GM21381 (cell line): ENCODE measurements around the gene MAGI3.
"Not testable (repeated sequence)": the region's sequence is repeated elsewhere in the genome, so short reads cannot be mapped to it uniquely, and the experiment has no call there.

Experiments used
- ATAC-seq: cut with Tn5 transposase; IDR thresholded peaks from one replicate; pipeline ENCODE4 v1.9.1; 2021; ENCODE audit warnings: mild to moderate bottlenecking, moderate library complexity; ENCODE audit not compliant: unreplicated experiment

The MAGI3 gene

GRCh38 chr1:113557187-113557586 is 166.9 kb downstream of the MAGI3 start:
- ATAC-seq: no peak

- no peak for ATAC-seq
These were observed 175.3 kb downstream of the MAGI3 start for GRCh38 chr1:113565621-113566020.

- ATAC-seq: no peak
These were observed 177.1 kb downstream of the MAGI3 start for GRCh38 chr1:113567427-113567826.

GRCh38 chr1:113575744-113576260 is 185.5 kb downstream of the MAGI3 start:
- not testable (repeated sequence) for ATAC-seq

- ATAC-seq: no peak
These were observed 186.0 kb downstream of the MAGI3 start for GRCh38 chr1:113576271-113576670.

GRCh38 chr1:113579256-113580018 is 189.1 kb downstream of the MAGI3 start:
- no peak for ATAC-seq

- ATAC-seq: no peak
These were observed 191.0 kb downstream of the MAGI3 start for GRCh38 chr1:113581323-113581722.

GRCh38 chr1:113582084-113582483 is 191.8 kb downstream of the MAGI3 start:
- ATAC-seq: no peak

- ATAC-seq: no peak
These were observed 197.2 kb downstream of the MAGI3 start for GRCh38 chr1:113587475-113587874.

GRCh38 chr1:113592230-113592629 is 201.9 kb downstream of the MAGI3 start:
- ATAC-seq: no peak

- ATAC-seq: no peak
These were observed 203.4 kb downstream of the MAGI3 start for GRCh38 chr1:113593550-113594297.

- ATAC-seq: not testable (repeated sequence)
These were observed 214.2 kb downstream of the MAGI3 start for GRCh38 chr1:113604466-113604865.

- no peak for ATAC-seq
These were observed 214.8 kb downstream of the MAGI3 start for GRCh38 chr1:113605146-113605545.

GRCh38 chr1:113608399-113608798 is 218.1 kb downstream of the MAGI3 start:
- ATAC-seq: no peak

GRCh38 chr1:113610372-113610771 is 220.1 kb downstream of the MAGI3 start:
- no peak for ATAC-seq

- no peak for ATAC-seq
These were observed 225.1 kb downstream of the MAGI3 start for GRCh38 chr1:113615425-113615824.

GRCh38 chr1:113616156-113616555 is 225.8 kb downstream of the MAGI3 start:
- no peak for ATAC-seq

GRCh38 chr1:113617438-113618141 is 227.3 kb downstream of the MAGI3 start:
- no peak for ATAC-seq

GRCh38 chr1:113628997-113629396 is 238.7 kb downstream of the MAGI3 start:
- ATAC-seq: no peak

GRCh38 chr1:113630340-113631327 is 240.3 kb downstream of the MAGI3 start:
- ATAC-seq: no peak
